ENCODE data around the gene RAP1GAP2.
"Not testable (repeated sequence)": the region's sequence is repeated elsewhere in the genome, so short reads cannot be mapped to it uniquely, and the experiment has no call there.

Gene RAP1GAP2

DNA sequence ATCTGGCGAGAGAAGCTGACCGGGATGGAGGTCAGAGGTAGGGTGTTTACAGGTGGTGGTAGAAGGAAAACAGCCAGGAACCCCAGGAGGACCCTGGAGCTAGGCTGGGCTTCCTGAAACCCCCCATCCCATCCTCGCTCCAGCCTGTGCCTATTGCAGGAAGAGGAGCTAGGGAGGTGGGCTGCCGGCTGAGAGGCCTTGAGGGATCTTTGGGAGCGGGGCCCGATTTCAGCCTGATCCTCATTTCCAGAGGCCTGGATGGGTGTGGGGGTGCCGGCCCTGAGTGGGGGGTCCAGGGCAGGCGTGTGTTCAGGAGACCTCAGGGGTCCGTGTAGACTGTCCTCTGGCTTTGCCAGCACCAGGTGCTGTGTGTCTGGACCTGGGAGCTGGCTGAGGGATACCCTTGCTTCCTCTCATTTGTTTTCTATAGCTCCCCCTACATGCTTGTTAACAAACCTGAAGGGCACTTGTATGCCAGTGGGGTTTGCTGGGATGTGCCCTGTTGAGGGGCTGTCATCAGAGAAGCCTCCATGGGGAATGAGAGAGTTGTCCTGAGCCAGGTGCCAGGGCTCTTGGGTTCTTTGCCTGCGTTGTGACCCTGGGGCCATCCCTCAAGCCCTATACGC, 18.9 kb upstream of the RAP1GAP2 start:
- Histone ChIP-seq H3K4me3 (ENCODE audit: low read depth in 1 of 2, low read length in 2 of 2) (no peak overlapping the region), H3K4me1 (ENCODE audit: insufficient read depth, low read length) (no peaks in the 10 kb centered on the region), H3K27ac (ENCODE audit: low read depth, low read length) (no peak overlapping the region), H3K27me3 (ENCODE audit: control insufficient read depth in 1 of 2, insufficient read depth in 2 of 2, low read length in 2 of 2) (peaks cover 6 to 23% of the 10 kb centered on the region in 2 donors), H3K9ac (ENCODE audit: low read length) (no peak overlapping the region), H3K36me3 (ENCODE audit: insufficient read depth, low read length) (no peaks in the 10 kb centered on the region), H3K9me3 (ENCODE audit: low read length) (no peaks in the 10 kb centered on the region)

DNA sequence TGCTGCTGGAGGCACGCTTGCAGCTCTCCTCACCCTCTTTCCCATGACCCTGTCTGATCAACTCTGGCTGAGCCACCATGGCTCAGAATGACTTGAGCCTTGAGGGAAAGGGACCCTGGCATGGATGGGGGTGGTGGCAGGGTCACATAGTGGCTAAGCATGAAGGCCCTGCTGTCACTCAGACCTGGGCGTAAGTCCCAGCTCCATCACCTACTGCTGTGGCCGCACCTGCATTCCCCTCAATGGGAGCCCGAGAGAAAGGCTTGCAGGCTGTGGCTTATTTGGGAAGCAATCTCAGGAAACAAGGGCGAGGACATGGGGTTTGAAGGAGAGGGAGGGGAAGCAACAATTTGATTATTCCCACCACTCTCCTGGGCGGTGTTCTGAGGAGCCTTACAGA, 17.7 kb upstream of the RAP1GAP2 start:
- H3K9me3 ChIP-seq (ENCODE audit: low read length): no peaks in the 10 kb centered on the region
- no peaks in the 10 kb centered on the region for H3K4me1 ChIP-seq (ENCODE audit: insufficient read depth, low read length)
- H3K27me3 ChIP-seq (ENCODE audit: control insufficient read depth in 1 of 2, insufficient read depth in 2 of 2, low read length in 2 of 2): peaks cover 6 to 23% of the 10 kb centered on the region in 2 donors
- no peak overlapping the region for H3K4me3 ChIP-seq (ENCODE audit: low read depth in 1 of 2, low read length in 2 of 2)
- H3K27ac ChIP-seq (ENCODE audit: low read depth, low read length): no peak overlapping the region
- no peaks in the 10 kb centered on the region for H3K36me3 ChIP-seq (ENCODE audit: insufficient read depth, low read length)
- no peak overlapping the region for H3K9ac ChIP-seq (ENCODE audit: low read length)

DNA sequence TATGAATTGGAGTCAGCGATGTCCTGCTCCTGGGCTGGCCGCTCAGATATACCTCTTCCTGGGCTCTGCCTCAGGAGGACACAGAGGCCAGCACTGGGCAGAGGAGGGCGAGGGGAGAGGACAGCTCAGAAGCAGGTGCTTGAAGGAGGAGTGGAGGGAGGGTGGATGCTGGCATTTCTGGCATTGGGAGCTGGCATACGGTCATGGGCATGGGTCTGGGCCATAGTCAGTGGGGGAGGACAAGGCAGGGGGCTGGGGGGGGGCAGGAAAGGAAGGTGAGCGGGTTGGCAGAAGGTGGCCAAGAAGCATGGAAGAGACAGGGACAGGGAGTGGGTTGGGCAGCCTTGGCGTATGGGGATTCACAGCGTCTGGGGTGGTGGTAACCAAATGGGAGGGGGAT, 16.7 kb upstream of the RAP1GAP2 start:
- H3K9me3 ChIP-seq (ENCODE audit: low read length): no peaks in the 10 kb centered on the region
- H3K4me1 ChIP-seq (ENCODE audit: insufficient read depth, low read length): no peaks in the 10 kb centered on the region
- H3K4me3 ChIP-seq (ENCODE audit: low read depth in 1 of 2, low read length in 2 of 2): no peak overlapping the region
- H3K27me3 ChIP-seq (ENCODE audit: control insufficient read depth in 1 of 2, insufficient read depth in 2 of 2, low read length in 2 of 2): peaks cover 6 to 23% of the 10 kb centered on the region in 2 donors
- no peak overlapping the region for H3K27ac ChIP-seq (ENCODE audit: low read depth, low read length)
- no peak overlapping the region for H3K9ac ChIP-seq (ENCODE audit: low read length)
- H3K36me3 ChIP-seq (ENCODE audit: insufficient read depth, low read length): no peaks in the 10 kb centered on the region

DNA sequence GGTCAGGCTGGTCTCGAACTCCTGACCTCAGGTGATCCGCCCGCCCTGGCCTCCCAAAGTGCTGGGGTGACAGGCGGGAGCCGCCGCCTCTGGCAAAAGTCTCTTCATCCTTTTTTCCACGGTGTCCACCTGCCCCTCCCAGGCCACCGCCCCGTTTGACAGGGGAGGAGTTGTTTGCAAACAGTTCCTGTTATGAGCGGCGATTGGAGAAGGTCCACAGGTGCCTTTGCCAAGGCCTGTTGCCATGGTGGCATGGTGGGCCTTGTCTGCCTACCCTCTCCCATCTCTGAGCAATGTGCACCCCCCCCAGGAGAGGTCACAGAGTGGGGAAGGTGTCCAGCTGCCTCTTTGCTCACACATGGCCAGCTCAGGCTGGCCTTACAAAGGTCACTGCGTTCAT, 16.0 kb upstream of the RAP1GAP2 start:
- peaks cover 6 to 23% of the 10 kb centered on the region in 2 donors for H3K27me3 ChIP-seq (ENCODE audit: control insufficient read depth in 1 of 2, insufficient read depth in 2 of 2, low read length in 2 of 2)

DNA sequence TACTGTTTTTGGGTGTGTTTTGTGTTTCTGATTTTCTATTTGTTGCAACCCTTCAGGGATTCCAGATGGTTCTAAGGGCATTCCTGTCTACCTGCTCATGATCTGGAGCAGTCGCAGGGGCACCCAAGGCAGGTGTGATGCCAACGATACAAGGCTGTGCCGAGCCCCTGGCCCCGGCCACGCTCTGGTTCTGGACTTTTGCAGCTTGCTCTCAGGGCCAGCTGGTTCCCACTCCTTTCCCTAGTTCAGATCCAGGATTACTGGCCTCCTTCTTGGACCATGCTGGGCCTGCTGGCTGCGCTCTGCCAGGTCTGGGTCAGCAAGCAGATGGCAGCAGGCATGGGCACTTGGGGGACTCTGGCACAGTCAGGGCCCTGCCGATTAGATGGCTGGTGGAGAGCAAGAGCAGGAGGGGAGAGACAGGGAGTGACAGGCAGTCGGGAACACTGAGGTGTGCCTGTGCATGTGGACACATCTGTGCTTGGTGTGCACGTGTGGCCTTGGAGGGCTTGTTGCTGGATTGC, 15.2 kb upstream of the RAP1GAP2 start:
- Histone ChIP-seq H3K27me3 (ENCODE audit: control insufficient read depth in 1 of 2, insufficient read depth in 2 of 2, low read length in 2 of 2) (peaks cover 6 to 19% of the 10 kb centered on the region in 2 donors), H3K27ac (ENCODE audit: low read depth, low read length) (no peak overlapping the region), H3K4me3 (ENCODE audit: low read depth in 1 of 2, low read length in 2 of 2) (no peak overlapping the region), H3K4me1 (ENCODE audit: insufficient read depth, low read length) (no peaks in the 10 kb centered on the region), H3K9ac (ENCODE audit: low read length) (no peak overlapping the region), H3K36me3 (ENCODE audit: insufficient read depth, low read length) (no peaks in the 10 kb centered on the region), H3K9me3 (ENCODE audit: low read length) (no peaks in the 10 kb centered on the region)

More for the DNA sequence above, 16.0 kb upstream of the RAP1GAP2 start:
- H3K4me3 ChIP-seq (ENCODE audit: low read depth in 1 of 2, low read length in 2 of 2): no peak overlapping the region
- H3K4me1 ChIP-seq (ENCODE audit: insufficient read depth, low read length): no peaks in the 10 kb centered on the region
- no peaks in the 10 kb centered on the region for H3K36me3 ChIP-seq (ENCODE audit: insufficient read depth, low read length)
- H3K9me3 ChIP-seq (ENCODE audit: low read length): no peaks in the 10 kb centered on the region
- no peak overlapping the region for H3K27ac ChIP-seq (ENCODE audit: low read depth, low read length)
- H3K9ac ChIP-seq (ENCODE audit: low read length): no peak overlapping the region

DNA sequence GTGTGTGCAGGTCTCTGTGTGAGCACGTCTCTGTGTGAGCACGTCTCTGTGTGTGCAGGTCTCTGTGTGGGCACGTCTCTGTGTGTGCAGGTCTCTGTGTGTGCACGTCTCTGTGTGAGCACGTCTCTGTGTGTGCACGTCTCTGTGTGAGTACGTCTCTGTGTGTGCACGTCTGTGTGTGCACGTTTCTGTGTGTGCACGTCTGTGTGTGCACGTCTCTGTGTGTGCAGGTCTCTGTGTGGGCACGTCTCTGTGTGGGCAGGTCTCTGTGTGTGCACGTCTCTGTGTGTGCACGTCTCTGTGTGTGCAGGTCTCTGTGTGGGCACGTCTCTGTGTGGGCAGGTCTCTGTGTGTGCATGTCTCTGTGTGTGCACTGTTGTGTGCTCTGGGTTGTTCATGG, 14.6 kb upstream of the RAP1GAP2 start:
- not testable (repeated sequence) for H3K27ac ChIP-seq (ENCODE audit: low read depth, low read length); H3K36me3 ChIP-seq (ENCODE audit: insufficient read depth, low read length); H3K9ac ChIP-seq (ENCODE audit: low read length); H3K9me3 ChIP-seq (ENCODE audit: low read length); H3K4me1 ChIP-seq (ENCODE audit: insufficient read depth, low read length); H3K4me3 ChIP-seq (ENCODE audit: low read depth in 1 of 2, low read length in 2 of 2)
- H3K27me3 ChIP-seq (ENCODE audit: control insufficient read depth in 1 of 2, insufficient read depth in 2 of 2, low read length in 2 of 2): peaks cover 6 to 15% of the 10 kb centered on the region in 2 donors

DNA sequence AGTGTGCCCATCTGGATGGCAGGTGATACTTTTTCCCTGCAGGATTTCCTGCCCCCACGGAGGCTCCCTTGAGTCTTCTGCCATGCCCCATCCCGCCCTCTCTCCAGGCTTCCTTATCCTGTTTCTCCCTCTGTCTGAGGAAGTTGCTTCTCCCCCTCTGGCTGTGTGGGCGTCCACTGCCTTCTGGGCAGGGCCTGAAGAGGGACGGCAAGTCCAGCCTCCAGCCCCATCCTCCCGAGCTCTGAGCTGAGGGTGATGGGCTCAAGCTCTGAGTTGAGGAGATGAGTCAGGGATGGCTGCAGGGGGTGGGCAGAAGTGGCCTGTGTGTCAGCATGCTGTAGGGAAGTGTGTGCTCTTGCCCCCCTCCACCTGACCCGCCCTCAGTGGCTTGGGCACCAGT, 14.2 kb upstream of the RAP1GAP2 start:
- H3K27ac ChIP-seq (ENCODE audit: low read depth, low read length): no peak overlapping the region
- no peak overlapping the region for H3K9ac ChIP-seq (ENCODE audit: low read length)
- no peak overlapping the region for H3K4me3 ChIP-seq (ENCODE audit: low read depth in 1 of 2, low read length in 2 of 2)
- peaks cover 3 to 12% of the 10 kb centered on the region in 2 donors for H3K27me3 ChIP-seq (ENCODE audit: control insufficient read depth in 1 of 2, insufficient read depth in 2 of 2, low read length in 2 of 2)
- no peaks in the 10 kb centered on the region for H3K9me3 ChIP-seq (ENCODE audit: low read length)
- H3K36me3 ChIP-seq (ENCODE audit: insufficient read depth, low read length): no peaks in the 10 kb centered on the region
- no peaks in the 10 kb centered on the region for H3K4me1 ChIP-seq (ENCODE audit: insufficient read depth, low read length)

DNA sequence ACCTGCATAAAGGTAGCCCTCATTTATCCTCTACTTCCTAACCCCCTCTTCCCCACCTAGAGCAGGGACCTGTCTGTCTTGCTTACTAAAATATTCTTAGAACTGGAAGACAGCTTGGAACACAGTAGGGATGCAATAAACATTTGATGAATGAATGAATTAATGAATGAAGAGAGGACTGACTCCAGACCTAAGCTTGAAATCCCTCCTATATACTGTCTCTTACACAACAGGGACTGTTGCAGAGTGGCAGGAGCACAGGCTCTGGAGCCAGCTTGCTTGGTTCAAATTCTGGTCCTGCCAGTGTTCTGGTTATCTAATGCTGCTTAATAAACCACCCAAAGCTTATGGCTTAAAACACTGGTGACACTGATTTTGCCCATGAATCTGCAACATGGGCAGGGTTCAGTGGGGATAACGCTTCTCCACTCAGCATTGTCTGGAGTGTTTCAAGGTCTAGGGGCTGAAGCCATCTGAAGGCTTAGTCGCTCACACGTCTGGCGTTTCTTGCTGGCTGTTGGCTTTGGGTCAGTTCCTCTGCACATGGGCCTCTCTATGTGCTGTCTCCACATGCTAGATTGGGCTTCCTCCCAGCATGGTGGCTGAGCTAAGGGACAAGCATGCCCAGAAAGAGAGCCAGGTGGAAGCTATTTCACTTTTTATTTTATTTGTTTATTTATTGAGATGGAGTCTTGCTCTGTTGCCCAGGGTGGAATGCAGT, 12.8 kb upstream of the RAP1GAP2 start:
- Histone ChIP-seq H3K27me3 (ENCODE audit: control insufficient read depth in 1 of 2, insufficient read depth in 2 of 2, low read length in 2 of 2) (peaks cover 0 to 5% of the 10 kb centered on the region in 2 donors), H3K4me3 (ENCODE audit: low read depth in 1 of 2, low read length in 2 of 2) (no peak overlapping the region), H3K36me3 (ENCODE audit: insufficient read depth, low read length) (no peaks in the 10 kb centered on the region), H3K27ac (ENCODE audit: low read depth, low read length) (no peak overlapping the region), H3K4me1 (ENCODE audit: insufficient read depth, low read length) (no peaks in the 10 kb centered on the region), H3K9me3 (ENCODE audit: low read length) (no peaks in the 10 kb centered on the region), H3K9ac (ENCODE audit: low read length) (no peak overlapping the region)

DNA sequence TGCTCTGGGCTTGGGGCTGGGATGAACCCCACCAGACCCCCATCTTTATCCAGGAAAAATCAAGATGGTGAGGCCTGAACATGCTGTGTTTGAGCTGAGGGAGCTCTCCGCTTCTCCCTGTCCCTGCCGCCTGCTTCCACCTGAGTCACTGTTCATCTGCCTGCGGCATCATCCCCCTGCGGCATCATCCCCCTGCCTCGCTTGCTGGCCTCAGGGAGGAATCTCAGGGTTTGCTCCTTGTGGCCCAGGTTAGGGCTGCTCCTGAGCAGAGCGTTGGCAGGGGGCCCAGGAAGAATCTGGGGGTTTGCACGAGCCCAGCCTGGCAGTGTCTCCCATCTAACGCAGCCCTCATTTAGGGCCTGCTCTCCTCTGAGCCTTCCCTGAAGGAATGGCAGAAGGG, 11.4 kb upstream of the RAP1GAP2 start:
- no peak overlapping the region for H3K4me3 ChIP-seq (ENCODE audit: low read depth in 1 of 2, low read length in 2 of 2)
- H3K9me3 ChIP-seq (ENCODE audit: low read length): no peaks in the 10 kb centered on the region
- H3K27ac ChIP-seq (ENCODE audit: low read depth, low read length): no peak overlapping the region
- no peaks in the 10 kb centered on the region for H3K4me1 ChIP-seq (ENCODE audit: insufficient read depth, low read length)
- H3K27me3 ChIP-seq (ENCODE audit: control insufficient read depth in 1 of 2, insufficient read depth in 2 of 2, low read length in 2 of 2): peaks cover 0 to 5% of the 10 kb centered on the region in 2 donors
- no peaks in the 10 kb centered on the region for H3K36me3 ChIP-seq (ENCODE audit: insufficient read depth, low read length)
- no peak overlapping the region for H3K9ac ChIP-seq (ENCODE audit: low read length)

DNA sequence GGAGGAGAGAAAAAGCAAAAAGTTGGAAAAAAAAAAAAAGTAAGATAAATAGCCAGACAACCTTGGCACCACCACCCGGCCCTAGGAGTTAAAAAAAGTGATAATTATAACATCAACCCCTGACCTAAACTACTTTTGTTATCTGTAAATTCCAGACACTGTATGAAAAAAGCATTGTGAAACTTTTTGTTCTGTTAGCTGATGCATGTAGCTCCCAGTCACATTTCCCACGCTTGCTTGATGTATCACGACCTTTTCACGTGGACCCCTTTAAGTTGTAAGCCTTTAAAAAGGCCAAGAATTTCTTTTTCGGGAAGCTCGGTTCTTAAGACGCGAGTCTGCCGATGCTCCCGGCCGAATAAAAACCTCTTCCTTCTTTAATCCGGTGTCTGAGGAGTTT, 10.9 kb upstream of the RAP1GAP2 start:
- H3K36me3 ChIP-seq (ENCODE audit: insufficient read depth, low read length); H3K9ac ChIP-seq (ENCODE audit: low read length); H3K4me1 ChIP-seq (ENCODE audit: insufficient read depth, low read length); H3K27ac ChIP-seq (ENCODE audit: low read depth, low read length); H3K9me3 ChIP-seq (ENCODE audit: low read length); H3K27me3 ChIP-seq (ENCODE audit: control insufficient read depth in 1 of 2, insufficient read depth in 2 of 2, low read length in 2 of 2); H3K4me3 ChIP-seq (ENCODE audit: low read depth in 1 of 2, low read length in 2 of 2): not testable (repeated sequence)

DNA sequence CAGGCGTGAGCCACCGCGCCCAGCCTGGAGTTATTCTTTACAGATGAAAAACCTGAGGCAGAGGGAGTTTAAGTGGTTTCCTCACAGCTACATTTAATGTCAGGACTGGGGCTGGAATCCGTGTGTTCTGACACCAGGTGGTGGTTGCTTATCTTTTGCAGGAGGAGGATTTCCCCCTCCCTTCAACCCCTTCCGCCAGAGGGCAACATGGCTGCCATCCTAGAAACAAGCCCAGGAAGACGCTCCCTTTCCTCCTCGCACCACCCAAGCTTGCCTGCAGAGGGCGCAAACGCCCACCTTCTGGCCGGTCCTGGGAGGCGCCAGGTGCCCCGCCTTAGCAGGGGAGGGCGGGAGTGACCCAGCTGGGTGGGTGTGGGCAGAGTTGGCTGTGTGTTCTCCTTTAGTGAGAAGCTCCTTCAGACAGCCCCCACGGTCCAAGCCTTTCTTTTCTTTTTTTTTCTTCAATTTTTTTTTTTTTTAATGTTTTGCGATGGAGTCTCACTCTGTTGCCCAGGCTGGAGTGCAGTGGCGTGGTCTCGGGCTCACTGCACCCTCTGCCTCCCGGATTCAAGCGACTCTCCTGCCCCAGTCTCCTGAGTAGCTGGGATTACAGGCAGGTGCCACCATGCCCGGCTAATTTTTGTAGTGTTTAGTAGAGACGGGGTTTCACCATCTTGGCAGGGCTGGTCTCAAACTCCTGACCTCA, 9.9 kb upstream of the RAP1GAP2 start:
- Histone ChIP-seq H3K9ac (ENCODE audit: low read length) (no peak overlapping the region), H3K9me3 (ENCODE audit: low read length) (no peaks in the 10 kb centered on the region), H3K36me3 (ENCODE audit: insufficient read depth, low read length) (no peaks in the 10 kb centered on the region), H3K27me3 (ENCODE audit: control insufficient read depth in 1 of 2, insufficient read depth in 2 of 2, low read length in 2 of 2) (no peaks in the 10 kb centered on the region), H3K4me1 (ENCODE audit: insufficient read depth, low read length) (no peaks in the 10 kb centered on the region), H3K27ac (ENCODE audit: low read depth, low read length) (no peak overlapping the region), H3K4me3 (ENCODE audit: low read depth in 1 of 2, low read length in 2 of 2) (no peak overlapping the region)

All from muscle layer of colon (tissue), 2 donors.